HG02840 (cell line): ENCODE measurements around the gene KATNB1.

Experiments
- ATAC-seq: cut with Tn5 transposase; IDR thresholded peaks from one replicate; pipeline ENCODE4 v1.9.1; 2021; ENCODE audit warnings: mild to moderate bottlenecking, moderate library complexity, moderate number of reproducible peaks; ENCODE audit not compliant: unreplicated experiment, low FRiP score

Gene KATNB1

DNA sequence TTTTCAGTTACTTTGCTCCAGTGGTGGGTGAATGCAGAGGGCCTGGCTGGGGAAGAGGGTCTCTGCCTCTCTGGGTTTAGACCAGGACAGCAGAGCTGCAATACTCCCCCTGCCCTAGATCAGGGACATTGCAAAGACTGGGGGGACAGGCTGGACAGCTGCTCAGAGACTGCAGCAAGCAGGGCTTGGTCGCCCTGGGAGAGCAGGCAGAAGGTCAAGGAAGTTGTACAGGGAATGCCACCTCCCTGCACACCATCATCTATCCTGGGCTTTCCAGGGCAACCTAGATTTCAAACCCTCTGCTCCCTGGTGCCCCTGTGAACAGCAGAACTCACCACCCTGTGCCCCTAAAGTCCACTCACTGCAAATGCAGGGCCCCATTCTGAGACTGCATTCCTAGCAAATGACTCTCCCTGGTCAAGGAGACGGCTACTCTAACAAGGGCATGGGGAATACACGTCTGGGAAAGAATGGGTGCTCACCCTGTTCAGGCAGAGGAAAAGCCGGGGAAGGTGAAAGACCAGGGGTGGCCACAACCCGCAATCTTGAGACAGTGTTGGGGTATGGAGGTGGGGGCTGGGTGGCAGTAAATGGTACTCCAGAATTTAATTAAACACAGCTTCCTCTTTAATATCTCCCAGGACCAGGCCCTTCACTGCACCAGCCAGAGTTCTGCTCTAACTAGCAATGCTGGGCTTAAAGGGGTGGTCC is 65.7 kb downstream of the KATNB1 start:
- no peak for ATAC-seq

DNA sequence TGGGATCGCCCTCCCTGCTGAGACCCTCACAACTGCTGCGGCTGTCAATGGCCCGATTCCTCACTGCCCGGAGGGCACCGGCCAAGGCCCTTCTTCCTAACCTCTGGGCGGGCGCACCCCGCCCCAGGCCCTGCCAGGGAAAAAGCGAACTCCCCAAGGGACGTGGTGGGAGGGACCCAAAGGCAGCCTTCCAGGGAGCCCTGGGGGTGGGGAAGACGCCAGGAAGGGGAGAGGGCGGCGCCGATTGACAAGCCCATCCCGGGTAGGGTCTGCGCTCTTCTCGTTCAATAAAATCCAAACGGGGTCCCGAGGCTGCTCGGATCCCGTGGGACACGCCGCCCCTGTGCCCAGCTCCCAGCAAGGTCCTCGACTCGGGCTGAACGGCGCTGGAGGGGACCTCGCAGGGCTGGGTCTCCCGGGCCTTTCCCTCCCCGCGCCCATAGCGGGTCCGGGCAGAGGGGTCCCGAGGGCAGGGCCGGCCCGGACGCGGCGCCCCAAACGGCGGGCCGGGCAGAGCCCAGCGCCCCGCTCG is 66.3 kb downstream of the KATNB1 start:
- ATAC-seq = no peak

DNA sequence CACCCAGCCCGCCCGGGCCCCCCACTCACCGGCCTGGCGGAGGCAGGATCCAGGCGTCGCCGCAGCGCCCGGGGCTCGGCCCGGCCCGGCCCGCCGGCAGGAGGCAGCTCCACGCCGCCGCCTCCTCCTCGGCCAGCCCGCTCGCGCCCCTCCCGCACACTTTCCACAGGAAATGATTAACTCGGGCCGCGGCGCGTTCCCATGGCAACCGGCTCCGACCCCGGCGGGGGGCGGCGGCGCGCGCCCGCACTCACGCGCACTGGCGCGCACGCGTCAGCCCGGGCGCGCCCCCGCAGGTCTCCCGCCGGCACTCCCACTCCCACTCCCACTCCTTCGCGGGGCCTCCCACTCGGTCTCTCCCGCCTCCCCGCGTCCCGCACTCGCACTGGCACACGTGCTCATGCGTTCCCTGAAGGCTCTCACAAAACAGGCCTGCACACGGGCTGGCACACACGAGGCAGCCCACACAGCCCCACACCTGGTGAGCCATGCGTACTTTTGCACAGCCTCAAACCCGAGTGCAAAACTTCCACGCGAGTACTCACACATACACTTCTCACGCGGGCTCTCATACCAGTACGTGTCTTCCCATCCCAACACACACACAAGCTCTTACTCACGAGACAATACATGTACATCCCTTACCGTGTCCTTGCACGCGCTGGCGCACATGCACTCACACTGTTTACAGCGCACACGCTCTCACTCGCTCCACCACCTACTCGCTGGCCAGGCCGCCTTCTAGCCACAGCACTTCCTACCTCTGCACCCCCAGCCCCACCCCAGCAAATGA is 67.0 kb downstream of the KATNB1 start, which contains the start of gene KIFC3:
TSS of gene KIFC3 (minus strand) at position 151 of the 793 bp plus-strand sequence. CDS start 4,248 bp downstream, outside the sequence.
- ATAC-seq = no peak

DNA sequence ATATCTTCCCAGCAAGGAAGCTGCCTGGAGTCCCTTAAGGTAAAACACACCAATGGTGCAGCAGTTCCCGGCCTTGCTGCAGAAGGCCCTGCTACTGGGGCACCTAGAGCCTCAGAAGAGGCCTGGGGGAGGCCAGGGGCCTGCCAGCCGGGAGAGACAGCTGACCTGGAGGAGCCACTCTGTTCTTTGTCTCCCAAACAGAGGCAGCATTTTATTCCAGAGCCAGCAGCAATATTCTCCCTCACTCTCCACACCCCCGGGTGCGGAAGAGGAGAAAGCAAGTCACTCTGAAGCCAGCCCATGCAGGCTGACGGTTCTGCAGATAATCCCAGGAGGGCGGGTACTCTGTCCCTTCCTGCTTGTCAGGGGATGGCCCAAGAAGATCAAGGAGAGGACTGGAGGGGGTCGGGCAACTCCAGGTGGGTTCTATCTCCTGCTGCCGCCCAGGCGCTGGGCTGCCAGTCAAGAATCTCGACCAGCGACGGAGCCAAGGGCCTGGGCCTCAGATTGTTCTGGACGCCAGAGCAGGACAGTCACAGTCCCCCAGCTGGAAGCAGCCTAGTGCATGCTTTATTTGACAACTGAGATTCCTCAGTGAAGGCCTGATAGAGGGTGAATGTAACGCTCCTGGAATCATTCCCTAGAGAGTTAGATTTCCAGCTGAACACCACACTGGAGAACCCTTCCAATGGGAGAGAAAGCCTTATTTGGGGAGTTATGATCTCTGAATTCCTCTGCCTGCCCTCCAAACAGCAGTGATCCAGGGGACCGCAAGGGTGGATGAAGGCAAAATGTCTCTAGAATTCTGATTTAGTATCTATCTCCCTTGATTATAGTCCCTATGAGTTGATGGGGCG is 67.8 kb downstream of the KATNB1 start:
- ATAC-seq = no peak

DNA sequence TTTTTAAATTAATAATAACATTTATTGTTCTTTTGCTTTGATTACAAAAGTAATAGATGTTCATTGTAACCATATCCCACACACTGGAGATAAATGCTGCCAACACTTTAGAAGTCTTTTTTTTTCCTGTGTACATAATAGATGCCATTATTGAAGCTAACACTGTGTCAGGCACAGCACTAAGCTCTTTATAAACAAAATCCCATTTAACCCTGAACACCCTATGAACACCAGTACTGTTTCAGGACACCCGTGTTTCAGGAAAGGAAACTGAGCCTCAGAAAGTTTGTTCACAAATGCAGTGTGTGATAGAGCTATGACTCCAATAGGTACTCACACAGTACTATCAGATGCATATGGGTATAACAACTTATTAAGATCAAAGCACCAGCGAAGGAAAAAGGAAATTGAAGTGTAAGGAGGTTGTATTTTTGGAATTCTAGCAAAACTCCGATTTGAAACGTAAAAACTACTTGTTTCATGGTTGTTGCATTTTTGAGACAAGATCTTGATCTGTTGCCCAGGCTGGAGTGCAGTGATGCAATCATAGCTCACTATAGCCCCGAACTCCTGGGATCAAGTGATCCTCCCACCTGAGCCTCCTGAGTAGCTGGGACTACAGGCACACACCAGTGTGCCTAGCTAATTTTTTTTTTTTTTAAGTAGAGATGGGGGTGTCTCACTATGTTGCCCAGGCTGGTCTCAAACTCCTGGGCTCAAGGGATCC is 68.7 kb downstream of the KATNB1 start:
- ATAC-seq = no peak

DNA sequence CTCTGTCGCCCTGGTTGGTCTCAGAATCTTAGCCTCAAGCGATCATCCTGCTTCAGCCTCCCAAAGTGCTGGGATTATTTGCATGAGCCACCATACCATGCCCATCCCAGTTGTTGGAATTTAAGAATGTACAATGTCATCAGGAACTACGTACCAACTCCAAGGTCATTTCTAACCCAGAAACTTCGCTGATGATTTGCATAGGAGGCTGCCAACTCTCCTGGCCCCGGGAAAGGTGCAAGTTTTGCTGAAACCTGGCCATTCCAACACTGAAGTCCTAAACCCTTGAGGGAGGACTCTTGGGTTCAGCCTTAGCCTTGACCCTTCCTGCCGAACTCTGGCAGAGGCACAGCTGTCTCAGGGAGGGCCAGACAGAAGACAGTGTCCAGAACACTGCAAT is 69.6 kb downstream of the KATNB1 start:
- ATAC-seq = no peak
